Suppressor macrophage treated with lipopolysaccharide for 1 hour (primary cell): ENCODE results near the gene CHMP3.
A peak's percentile ranks its signal among the peaks of the same experiment; 100 is the strongest.
"Not testable (repeated sequence)": the region's sequence is repeated elsewhere in the genome, so short reads cannot be mapped to it uniquely, and the experiment has no call there.

Source experiments
- DNase-seq, 3 donors: peaks; one replicate each; pipeline ENCODE4 v3.0.0-alpha.2; 2020 to 2022

CHMP3 gene

DNA sequence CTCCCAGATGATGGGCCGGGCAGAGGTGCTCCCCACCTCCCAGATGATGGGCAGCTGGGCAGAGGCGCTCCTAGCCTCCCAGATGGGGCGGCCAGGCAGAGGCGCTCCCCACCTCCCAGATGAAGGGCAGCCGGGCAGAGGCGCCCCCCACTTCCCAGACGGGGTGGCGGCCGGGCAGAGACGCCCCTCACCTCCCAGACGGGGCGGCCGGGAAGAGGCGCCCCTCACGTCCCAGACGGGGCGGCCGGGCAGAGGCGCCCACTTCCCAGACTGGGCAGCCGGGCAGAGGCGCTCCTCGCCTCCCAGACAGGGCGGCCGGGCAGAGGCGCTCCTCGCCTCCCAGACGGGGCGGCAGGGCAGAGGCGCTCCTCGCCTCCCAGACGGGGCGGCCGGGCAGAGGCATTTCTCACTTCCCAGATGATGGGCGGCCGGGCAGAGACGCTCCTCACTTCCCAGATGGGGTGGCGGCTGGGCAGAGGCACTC is 14.3 kb downstream of the CHMP3 start:
- DNase-seq, result not testable (repeated sequence)

DNA sequence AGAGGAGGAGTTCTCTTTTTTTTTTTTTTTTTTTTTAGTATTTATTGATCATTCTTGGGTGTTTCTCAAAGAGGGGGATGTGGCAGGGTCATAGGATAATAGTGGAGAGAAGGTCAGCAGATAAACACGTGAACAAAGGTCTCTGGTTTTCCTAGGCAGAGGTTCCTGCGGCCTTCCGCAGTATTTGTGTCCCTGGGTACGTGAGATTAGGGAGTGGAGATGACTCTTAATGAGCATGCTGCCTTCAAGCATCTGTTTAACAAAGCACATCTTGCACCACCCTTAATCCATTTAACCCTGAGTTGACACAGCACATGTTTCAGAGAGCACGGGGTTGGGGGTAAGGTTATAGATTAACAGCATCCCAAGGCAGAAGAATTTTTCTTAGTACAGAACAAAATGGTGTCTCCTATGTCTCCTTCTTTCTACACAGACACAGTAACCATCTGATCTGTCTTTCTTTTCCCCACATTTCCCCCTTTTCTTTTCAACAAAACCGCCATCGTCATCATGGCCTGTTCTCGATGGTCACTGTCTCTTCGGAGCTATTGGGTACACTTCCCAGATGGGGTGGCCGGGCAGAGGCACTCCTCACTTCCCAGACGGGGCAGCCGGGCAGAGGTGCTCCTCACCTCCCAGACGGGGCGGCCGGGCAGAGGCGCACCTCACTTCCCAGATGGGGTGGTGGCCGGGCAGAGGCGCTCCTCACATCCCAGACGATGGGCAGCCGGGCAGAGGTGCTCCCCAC is 14.9 kb downstream of the CHMP3 start:
- DNase-seq, result not testable (repeated sequence)

DNA sequence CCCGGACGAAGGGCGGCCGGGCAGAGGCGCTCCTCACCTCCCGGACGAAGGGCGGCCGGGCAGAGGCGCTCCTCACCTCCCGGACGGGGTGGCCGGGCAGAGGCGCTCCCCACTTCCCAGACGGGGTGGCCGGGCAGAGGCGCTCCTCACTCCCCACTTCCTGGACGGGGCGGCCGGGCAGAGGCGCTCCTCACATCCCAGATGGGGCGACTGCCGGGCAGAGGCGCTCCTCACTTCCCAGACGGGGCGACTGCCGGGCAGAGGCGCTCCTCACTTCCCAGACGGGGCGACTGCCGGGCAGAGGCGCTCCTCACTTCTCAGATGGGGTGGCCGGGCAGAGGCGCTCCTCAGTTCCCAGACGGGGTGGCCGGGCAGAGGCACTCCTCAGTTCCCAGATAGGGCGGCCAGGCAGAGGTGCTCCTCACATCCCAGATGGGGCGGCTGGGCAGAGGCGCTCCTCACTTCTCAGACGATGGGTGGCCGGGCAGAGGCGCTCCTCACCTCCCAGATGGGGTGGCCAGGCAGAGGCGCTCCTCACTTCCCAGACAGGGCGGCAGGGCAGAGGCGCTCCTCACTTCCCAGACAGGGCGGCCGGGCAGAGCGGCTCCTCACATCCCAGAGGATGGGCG is 17.8 kb downstream of the CHMP3 start:
- not testable (repeated sequence) for DNase-seq

DNA sequence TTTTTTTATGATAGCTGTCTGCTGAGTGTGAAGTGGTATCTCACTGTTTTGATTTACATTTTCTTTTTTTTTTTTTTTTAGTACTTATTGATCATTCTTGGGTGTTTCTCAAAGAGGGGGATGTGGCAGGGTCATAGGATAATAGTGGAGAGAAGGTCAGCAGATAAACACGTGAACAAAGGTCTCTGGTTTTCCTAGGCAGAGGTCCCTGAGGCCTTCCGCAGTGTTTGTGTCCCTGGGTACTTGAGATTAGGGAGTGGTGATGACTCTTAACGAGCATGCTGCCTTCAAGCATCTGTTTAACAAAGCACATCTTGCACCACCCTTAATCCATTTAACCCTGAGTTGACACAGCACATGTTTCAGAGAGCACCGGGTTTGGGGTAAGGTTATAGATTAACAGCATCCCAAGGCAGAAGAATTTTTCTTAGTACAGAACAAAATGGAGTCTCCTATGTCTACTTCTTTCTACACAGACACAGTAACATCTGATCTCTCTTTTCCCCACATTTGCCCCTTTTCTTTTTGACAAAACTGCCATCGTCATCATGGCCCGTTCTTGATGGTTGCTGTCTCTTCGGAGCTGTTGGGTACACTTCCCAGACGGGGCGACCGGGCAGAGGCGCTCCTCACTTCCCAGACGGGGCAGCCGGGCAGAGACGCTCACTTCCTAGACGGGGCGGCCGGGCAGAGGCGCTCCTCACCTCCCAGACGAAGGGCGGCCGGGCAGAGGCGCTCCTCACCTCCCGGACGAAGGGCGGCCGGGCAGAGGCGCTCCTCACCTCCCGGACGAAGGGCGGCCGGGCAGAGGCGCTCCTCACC is 18.8 kb downstream of the CHMP3 start:
- not testable (repeated sequence) for DNase-seq

DNA sequence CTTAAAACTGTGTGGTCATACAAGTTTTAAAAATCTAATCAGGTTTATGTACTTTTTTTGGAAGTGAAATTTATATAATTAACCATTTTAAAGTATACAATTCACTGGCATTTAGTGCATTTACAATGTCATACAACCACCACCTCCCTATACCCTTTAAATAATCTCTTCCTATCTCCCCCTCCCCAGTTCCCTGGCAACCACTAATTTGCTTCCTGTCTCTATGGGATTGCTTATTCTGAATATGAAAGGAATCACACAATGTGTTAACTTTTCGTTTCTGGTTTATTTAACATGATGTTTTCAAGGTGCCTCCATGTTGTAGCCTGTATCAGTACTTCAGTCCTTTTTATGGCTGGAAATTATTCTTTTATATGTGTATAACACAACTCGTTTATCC is 19.4 kb downstream of the CHMP3 start:
- no peak for DNase-seq

DNA sequence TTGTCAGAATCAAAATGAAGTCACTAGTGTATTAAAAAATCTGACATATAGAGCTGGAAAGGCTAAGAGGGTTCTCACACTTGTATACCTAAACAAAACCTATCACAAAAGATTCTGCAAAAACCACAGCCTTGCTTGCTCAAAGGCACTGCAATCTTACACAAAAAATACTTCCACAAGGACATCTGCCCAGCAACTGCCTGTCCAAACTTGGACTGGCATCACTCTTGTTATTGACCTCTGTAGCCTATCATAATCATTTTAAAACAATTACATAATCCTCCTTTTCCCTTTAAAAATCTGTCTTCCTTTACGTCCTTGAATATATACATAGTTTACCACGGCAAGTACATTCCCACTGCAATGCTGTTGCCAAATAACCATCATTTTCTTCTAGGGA is 19.9 kb downstream of the CHMP3 start:
- DNase-seq, result no peak

DNA sequence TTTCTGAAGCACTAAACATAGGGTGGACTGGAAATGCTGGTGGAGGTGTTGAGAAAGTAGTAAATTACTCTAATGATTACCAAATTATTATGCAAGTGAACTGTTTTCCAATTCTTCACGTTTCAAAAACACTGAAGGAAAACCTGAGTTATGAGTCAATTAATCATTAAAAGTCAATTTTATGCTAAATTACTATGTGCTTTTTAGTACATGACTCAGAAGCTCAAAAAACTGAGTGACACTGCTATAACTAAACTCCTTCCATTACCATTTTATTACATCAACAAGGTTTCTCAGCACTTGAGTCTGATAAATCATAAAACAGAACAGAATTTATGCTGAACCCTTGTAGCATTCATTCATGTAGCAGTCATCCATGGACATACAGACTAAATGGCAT is 20.4 kb downstream of the CHMP3 start:
- no peak for DNase-seq

DNA sequence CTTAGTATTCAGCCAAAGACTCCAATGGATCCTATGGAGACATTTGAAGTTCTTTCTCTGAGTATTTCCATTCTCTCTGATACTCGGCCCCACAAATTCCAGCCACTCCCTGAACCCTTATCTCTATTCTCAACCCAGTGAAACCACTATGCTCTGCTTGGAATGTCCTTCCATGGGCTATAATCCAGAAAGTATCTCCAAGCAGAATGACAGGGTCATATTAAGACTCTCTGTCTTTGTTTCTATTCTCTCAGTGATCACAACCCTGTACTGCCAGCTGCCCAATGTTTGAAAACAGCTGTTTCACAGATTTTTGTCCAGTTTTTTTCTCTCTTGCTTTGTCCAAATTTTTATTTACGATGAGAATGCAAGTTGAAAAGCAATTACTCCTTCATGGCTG is 21.9 kb downstream of the CHMP3 start:
- DNase-seq, result no peak

DNA sequence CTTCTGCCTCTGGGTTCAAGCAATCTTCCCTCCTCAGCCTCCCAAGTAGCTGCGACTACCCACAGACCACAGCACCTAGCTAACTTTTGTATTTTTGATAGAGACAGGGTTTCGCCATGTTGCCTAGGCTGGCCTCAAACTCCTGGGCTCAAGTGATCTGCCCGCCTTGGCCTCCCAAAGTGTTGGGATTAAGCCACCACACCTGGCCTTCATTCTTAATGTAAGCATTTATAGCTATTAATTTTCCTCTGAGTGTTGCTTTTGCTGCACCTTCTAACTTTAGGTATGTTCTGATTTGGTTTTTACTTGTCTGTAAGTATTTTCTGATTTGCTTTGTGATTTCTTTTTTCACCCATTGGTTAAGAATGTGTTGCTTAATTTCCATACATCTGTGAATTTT is 29.7 kb downstream of the CHMP3 start:
- no peak for DNase-seq

DNA sequence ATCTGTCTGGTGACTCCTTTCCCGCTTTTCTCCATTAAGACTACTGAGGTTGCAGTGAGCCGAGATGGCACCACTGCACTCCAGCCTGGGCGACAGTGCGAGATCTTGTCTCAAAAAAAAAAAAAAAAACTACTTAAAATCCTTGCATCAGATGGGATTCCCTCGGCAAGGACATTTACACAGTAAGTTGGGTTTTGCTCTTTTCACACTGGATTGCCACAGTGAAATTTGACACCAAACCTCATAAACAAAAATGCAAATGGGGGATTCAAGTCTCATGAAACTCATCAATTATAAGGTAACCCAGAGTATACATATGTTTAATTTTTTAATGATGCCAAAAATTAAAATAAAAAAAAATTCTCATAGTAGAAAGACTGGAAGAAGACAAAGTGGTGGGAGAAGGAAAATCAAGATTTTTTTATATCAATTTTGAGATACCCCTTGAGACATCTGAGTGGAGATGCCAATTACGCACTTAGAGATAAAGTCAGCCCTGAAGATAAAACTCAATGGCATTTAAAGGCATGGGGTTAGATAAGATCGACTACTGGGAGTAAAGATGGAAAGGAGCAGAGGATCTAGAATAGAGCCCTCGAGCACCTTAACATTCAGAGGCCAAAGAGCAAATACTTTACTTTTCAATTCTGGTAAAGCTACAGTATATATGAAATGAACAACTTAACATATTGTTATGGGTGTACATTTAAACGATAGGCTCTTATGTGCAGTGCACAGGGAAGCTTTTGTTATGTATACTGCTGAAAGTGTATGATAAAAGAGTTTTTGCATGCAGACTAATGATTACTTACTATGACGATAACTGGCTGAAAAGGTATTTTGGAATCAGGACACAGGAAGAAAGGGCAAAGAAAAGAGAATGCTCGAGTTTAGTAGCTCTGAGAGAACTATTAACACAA is 37.6 kb downstream of the CHMP3 start:
- no peak for DNase-seq

DNA sequence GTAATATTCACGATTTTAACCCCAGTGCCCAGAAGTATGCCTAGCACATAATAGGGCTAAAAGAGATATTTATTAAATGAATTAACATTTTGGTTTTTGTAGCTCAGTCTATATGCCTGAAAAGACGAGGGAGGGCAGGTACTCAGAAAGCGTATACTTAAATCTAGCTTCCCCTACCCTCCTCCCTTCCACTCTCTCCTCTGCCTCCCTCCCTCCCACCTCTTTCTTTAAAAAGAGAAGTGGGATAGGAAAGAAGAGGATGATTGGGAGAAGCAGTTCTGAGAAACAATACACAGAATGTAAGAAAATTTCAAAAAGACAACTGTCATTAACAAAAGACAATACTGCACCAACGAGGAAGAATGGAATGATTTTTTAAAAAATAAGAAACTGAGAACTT is 39.8 kb downstream of the CHMP3 start:
- DNase-seq, result no peak

DNA sequence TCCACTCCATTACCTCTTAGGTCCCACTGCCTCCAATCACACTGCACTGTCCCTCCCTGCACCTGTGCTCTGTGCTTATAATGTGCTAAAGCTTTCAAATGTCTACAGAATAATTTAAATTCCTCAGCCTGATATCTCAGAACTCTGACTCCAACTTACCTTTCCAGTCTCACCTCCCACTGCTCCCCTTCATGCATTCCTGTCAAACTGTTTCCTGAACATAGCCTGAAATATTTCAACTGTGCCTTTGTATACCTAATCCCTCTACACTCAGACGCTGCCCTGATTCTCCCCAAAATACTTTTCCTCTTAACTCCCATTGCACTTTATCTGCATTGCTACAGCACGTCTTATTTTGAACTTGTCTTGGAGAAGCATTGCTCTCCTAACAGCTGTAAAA is 40.5 kb downstream of the CHMP3 start:
- no peak for DNase-seq

DNA sequence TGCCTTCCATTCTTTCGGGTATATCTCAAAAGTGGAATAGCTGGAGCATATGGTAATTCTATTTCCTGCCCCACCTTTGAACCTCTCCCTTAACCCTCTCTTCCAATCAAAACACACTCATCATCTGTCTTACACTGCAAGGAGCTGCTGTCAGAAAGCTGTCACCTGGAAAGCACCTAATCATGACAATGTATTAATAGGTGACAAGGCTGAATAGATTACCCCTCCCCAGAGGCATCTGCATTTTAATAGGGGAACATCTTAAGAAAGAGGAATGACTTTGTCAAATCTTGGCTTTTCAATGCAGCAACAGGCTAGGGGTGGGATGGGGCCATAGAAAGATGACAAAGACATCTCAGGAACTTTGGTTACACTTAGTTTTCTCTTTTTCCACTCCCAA is 41.3 kb downstream of the CHMP3 start:
- DNase-seq, result no peak

DNA sequence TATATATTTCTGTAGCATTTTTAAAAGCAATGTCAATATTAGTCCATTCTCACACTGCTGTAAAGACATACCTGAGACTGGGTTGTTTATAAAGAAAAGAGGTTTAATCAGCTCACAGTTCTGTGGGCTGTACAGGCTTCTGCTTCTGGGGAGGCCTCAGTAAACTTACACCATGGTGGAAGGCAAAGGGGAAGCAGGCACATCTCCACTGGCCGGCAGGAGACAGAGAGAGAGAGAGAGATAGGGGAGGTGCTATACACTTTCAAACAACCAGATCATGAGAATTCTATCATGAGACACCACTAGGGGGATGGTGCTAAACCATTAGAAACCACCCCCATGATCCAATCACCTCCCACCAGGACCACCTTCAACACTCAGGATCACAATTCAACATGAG is 43.1 kb downstream of the CHMP3 start:
- DNase-seq, result no peak

DNA sequence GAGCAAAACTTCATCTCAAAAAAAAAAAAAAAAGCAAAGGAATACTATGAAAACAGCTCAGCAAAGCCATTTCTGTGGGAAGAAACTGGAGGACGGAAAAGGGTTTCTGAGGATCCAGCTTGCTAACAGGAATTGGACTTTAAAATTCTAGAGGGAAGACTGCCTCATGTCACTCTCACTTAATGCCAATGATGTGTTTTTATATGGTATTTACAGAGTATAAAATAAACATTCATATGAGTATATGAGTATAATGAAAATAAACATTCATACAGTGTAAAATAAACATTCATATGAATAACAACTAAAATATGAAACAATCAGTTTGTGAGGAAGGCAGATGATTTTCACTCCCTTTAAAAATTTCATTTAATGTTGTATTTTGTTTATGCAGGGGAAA is 43.9 kb downstream of the CHMP3 start:
- no peak for DNase-seq

DNA sequence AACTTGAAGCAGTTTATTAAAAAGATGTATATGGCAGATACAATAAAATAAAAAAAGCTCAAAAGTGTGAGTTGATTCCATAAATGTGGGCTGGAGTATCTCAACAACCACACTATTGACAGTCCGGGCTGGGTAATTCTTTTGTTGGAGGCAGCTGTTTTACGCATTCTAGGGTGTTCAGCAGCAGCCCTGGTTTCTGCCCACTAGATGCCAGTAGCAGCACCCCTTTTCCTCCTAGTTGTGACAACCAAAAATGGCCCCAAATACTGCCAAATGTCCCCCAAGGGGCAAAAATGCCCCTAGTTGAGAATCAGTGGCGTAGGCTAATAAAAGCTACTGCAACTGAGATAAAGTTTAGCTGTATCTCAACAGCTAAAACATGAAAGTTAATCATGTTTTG is 44.8 kb downstream of the CHMP3 start:
- DNase-seq, result peak; percentile 27 to 37 (median 28)

DNA sequence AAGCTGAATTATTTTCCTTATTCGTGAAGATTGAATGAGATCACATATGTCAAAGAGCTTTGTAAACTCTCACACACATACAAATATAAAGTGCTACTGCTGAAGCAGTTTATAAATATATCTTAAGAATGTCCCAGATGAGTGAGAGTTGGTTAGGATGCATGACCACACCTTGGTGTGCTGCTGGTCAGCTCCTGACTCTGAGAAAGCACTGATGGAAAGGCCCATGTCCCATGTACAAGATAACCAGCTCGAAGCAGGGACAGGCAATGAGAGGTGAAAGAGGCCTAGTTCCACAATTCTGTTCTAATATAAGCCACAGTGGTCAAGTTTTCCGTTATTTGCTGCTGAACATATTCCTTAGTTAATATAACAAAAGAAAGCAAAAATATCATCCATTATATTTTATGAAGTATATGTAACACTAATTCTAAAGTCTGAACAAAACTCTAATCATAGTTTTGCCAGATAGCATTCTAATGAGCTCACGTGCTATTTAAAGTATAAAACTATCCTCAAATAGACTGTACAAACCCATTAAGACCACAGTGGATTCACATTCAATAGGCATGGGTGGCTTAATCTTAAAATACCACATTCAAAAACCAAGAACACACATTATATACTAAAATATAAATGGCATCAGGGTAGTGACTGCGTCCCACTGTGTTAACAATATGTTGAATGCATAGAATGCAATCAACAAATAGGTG is 49.1 kb downstream of the CHMP3 start:
- DNase-seq, result no peak

DNA sequence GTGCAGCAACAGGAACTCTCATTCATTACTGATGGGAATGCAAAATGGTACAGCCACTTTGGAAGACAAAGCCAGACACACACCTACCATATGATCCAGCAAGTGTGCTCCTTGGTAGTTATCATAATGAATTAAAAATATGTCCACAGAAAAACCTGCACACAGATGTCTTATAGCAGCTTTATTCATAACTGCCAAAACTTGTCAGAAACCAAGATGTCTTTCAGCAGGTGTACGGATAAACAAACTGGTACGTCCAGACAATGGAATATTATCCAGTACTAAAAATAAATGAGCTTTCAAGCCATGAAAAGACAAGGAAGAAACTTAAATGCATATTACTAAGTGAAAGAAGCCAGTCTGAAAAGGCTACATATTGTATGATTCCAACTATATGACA is 50.4 kb downstream of the CHMP3 start:
- DNase-seq, result no peak

DNA sequence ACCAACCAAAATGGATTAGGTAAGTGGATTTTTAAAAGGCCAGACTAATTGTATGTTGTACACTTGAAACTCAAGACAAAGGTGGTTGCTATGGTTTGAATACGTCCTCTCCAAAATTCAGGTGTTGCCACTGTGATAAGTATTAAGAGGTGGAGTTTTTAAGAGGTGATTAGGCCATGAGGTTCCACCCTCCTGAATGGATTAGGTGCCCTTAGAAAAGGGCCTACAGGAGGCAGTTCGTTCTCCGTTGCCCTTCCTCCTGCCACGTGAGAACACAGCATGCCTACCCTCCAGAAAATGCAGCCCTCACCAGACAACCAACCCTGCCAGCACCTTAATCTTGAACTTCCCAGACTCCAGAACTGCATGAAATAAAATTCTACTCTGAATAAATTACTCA is 51.2 kb downstream of the CHMP3 start:
- no peak for DNase-seq

DNA sequence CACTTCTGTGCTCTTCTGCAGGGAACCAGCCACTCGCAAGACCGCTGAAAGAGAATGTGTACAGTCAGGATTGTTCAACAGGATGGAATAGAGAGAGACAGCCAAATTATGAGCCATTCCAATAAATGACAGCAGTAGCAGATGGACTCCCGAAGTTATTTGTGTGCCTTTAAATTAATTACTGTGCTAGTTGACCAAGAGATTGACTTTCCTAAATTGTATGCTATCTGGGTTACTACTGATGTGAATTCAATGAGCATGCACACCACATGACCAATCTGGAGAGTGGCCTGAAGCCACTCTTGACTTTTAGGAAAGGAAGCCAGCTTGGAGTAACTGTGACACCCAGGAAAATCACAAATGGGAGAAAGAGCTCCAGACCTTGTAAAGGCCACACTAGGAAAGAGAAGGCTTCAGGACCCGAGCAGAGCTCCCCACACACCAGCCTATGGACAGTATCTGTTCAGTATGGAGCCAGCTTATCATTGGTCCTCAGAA is 52.8 kb downstream of the CHMP3 start:
- DNase-seq, result no peak

DNA sequence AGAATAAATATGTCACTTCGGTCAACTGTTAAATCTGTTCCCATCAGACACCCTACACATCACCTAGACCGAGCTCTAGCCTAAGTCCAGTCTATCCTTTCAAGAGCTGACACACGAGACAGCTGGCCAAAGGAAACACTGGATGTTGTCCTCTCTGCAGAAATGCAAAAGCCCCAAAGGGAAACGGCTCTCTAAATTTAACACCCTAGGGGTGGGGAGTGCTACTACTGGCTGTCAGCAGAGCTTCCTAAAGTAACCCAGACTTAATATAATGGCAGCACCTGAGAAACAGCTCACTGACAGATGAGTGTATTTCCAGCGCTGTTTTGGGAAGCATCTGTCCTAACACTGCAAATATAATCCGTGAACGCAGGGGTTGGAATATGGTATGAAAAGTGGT is 55.6 kb downstream of the CHMP3 start:
- DNase-seq, result no peak
